Measurements from ENCODE around the gene FAM153A.
"Not testable (repeated sequence)": the region's sequence is repeated elsewhere in the genome, so short reads cannot be mapped to it uniquely, and the experiment has no call there.

Gene FAM153A

DNA sequence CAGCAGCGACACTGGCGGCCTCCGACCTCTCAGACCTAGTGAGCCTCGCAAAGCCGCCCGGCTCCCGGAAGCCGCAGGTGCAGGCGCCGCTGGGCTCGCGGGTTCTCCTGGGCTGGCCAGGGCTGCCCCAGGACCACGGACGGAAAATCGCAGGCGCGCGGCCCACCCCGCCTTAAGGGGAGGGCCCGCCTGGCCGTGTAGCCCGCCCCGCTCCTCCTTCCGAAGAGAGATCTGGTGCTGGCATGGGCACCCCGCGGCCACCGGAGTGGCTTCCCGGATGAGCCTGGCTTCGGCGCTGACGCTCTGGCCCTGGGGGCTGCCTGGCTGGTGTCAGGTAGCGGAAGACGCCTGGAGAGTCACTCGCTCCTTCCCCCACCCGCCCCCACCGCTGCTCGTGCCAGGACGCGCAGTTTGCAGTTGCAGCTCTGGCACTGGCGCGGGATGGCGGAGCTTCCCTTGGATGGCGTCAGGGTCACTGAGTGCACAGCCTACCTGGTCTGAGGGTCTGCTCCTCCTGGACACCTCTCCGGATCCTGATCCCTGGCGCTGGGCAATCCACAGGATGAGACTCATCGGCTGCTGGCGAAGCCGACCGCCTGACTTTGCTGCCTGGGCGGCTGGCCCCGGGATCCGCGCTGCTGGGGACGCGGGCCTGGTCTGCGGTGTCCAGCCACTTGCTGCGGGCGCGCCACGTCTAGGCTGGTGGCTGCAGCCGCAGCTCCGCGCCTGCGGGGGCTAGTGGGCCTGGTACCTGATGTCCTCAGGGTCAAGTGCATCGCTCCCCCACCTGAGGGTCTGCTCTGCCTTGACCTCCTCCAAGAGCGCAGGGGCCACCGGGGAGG lies at the start of gene FAM153A:
Gene FAM153A, minus strand, starts transcription at position 108 of the 842 bp plus-strand sequence.
- H3K4me3 ChIP-seq (ENCODE audit: low read depth, low read length); in situ Hi-C loops (cut with HindIII; ENCODE audit: low sequenced_read_pairs); DNase-seq (ENCODE audit: low read depth): not testable (repeated sequence)

DNA sequence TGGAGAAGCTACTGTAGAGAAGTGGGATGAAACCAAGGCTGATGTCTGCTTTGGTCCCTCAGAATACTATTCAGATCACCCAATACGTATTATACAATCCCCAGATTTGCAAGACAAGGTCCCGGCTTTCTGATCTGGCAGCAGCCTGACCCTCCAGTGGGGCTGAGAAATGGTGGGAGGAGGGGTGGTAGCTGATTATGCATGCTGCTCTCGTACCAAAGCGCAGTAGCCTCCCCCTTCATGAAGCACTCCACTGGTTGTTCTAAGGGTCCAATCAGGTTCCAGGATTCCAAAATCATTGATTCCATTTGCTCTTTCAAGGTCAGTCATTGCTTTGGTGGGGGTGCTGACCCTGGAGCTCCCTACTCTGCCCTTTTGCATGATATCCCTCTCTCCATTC lies 49.6 kb upstream of the FAM153A start:
- in situ Hi-C loops (cut with HindIII; ENCODE audit: low sequenced_read_pairs); DNase-seq (ENCODE audit: low read depth); H3K4me3 ChIP-seq (ENCODE audit: low read depth, low read length): not testable (repeated sequence)

DNA sequence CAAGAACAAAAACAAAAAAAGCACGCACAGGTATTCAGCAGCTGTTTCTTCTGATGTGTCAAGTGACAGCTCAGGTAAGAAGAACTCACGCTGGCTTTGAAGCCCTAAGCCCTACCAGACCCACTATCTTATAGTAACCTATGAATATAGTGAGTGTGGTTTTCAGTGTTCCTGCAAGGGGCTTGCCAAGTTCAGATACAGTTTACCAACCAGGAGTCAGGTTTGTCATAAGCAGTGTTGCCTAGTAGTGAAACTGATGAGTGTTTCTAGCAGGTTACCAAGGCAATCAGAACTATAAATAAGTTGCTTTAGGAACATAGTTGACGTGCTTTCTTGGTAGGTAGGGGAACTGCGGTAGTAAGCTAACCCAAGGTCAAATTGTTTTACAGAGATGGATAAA lies 43.4 kb upstream of the FAM153A start:
- in situ Hi-C loops (cut with HindIII; ENCODE audit: low sequenced_read_pairs); DNase-seq (ENCODE audit: low read depth): not testable (repeated sequence)

DNA sequence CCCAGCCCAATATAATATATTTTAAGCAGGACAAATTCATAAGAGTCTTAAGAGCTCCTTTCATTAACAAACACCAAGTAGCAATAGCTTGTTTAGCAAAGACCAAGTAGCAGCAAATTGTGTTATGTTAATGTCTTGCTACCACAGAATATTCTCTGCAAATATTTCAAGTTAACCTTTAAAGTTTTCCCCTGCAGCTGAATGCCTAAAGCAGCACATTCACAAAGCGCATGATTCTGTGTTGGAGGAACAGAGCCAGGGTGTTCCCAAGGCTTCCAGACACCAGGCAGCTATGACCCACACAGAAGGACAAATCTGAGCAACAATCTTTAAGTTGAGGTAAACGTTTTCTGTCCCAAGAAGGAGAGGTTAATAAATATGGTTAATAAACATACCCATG lies 42.1 kb upstream of the FAM153A start:
- in situ Hi-C loops (cut with HindIII; ENCODE audit: low sequenced_read_pairs); DNase-seq (ENCODE audit: low read depth); H3K4me3 ChIP-seq (ENCODE audit: low read depth, low read length): not testable (repeated sequence)

More for the DNA sequence above, 43.4 kb upstream of the FAM153A start:
- H3K4me3 ChIP-seq (ENCODE audit: low read depth, low read length) = not testable (repeated sequence)

DNA sequence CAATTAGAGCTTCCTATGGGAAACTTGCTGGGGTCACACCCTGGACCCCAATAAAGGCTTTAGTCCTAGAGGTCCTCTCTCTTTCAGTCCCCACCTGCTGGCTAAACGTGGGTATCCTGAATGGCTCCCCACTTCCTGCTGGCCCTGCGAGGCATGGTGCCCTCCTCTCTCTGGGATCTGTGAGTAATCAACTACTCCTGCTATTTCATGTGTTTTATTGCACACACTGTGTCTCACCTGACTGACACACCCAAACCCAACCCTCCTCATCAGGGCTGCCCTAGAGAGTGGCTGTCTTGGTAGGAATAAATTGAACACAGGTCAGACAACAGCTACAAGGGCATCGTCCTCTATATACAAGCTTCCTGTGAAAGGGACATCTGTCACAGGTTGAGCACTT lies 39.8 kb upstream of the FAM153A start:
- H3K4me3 ChIP-seq (ENCODE audit: low read depth, low read length); DNase-seq (ENCODE audit: low read depth); in situ Hi-C loops (cut with HindIII; ENCODE audit: low sequenced_read_pairs): not testable (repeated sequence)

DNA sequence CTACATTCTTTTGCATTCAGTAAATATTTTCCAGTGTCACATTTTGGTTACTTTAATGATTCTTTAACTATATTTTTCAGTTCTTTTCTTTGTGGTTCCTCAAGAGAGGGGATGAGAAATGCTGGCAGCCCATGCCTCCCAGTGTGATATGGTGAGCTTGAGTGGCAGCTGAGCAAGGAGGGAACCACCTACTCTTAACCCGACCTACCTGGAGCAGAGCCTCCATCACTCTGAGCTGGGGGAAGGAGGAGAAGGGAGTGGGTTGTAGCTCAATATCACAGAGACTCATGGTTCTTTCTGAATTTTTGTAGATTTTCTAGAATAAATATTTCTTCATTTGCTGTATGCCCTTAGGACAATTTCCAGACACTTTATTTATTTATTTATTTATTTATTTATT lies 37.0 kb upstream of the FAM153A start:
- DNase-seq (ENCODE audit: low read depth); H3K4me3 ChIP-seq (ENCODE audit: low read depth, low read length); in situ Hi-C loops (cut with HindIII; ENCODE audit: low sequenced_read_pairs): not testable (repeated sequence)

DNA sequence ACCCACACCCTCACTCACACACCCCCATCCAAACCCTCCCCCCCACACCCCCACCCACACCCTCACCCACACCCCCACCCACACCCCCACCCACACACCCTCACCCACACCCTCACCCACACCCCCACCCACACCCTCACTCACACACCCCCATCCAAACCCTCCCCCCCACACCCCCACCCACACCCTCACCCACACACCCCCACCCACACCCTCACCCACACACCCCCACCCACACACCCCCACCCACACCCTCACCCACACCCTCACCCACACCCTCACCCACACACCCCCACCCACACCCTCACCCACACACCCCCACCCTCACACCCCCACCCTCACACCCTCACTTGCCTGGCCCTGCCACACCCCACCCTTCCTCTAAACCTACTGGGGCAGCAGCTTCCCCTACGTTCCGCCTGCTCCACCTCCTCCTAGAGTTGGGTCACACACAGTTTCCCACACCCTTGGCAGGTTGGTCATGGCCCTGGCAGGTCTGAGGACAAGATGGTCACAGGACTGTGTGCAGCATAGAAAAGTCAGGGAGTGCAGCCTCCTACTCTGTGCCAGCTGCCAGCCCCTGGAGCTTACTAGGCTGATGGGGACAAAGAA lies 30.2 kb upstream of the FAM153A start:
- DNase-seq (ENCODE audit: low read depth); H3K4me3 ChIP-seq (ENCODE audit: low read depth, low read length); in situ Hi-C loops (cut with HindIII; ENCODE audit: low sequenced_read_pairs): not testable (repeated sequence)

DNA sequence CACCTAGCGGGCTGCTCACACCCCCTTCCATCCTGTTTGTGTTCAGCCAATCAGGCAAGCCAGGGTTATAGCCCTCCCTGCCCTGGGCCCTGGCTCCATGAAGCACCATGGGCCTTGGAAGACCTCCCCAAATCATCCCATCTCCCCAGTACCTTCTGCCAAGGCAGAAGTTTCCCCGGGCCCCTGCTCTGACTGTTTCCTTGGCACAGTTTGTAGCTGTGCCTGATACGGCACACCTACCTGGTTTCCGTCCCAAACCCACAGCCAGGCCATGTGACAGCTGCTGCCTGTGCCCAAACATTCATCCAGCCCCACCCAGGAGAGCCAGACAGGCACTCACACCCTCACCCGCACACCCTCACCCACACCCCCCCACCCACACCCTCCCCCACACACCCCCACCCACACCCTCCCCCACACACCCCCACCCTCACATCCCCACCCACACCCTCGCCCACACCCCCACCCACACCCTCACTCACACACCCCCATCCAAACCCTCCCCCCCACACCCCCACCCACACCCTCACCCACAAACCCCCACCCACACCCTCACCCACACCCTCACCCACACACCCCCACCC lies 29.6 kb upstream of the FAM153A start:
- in situ Hi-C loops (cut with HindIII; ENCODE audit: low sequenced_read_pairs); DNase-seq (ENCODE audit: low read depth); H3K4me3 ChIP-seq (ENCODE audit: low read depth, low read length): not testable (repeated sequence)

DNA sequence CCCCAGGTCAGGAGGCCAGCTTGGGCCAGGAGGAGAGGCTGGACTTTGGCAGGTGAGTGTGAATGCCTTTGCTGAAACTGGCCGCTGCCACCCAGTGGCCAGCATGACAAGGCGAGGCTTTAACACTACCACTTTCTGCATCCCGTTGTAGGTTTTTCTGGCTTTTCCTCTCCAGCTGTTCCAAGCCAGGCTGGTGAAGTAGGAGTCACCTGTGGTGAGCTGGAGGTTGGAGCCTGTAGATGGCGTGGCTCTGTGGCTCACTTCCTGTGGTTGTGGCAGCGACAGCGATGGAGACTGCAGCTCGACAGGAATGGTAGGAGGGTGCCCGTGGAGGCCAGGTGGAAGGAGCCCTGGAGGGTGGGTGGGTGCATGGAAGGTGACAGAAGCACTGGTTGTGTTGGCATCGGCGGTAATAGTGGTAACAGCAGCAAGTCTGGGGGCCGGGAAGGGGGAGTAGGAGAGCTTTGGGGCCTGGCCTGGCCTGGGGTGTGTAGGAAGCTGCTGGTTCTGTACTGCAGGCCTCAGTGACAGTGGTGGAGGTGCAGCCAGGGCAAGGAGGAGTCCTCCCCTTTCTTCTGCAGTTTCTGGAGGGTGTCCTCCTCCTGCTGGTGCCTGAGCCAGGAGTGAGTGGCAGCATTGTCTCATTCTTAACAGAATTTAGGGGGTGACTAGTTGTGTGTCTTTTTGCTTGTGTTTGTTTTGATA lies 26.7 kb upstream of the FAM153A start:
- in situ Hi-C loops (cut with HindIII; ENCODE audit: low sequenced_read_pairs); DNase-seq (ENCODE audit: low read depth); H3K4me3 ChIP-seq (ENCODE audit: low read depth, low read length): not testable (repeated sequence)

DNA sequence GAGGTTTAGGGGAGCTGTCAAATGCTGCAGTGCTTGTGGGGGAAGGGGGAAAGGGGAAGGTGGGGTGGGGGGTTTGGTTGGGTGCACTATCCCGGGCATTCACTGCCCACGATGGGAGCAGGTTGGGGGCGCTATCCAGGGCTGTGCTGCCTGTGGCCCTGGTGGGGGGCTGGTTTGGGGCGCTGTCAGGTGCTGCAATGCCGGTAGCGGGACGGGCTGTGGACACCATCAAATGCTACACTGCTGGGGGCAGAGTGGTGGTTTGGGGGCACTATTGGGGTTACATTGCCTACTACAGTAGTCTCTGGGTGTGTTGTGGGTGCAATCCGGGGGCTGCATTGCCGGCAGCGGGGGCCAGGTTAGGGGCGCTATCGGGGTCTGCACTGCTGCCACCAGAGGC lies 25.7 kb upstream of the FAM153A start:
- in situ Hi-C loops (cut with HindIII; ENCODE audit: low sequenced_read_pairs); H3K4me3 ChIP-seq (ENCODE audit: low read depth, low read length); DNase-seq (ENCODE audit: low read depth): not testable (repeated sequence)

DNA sequence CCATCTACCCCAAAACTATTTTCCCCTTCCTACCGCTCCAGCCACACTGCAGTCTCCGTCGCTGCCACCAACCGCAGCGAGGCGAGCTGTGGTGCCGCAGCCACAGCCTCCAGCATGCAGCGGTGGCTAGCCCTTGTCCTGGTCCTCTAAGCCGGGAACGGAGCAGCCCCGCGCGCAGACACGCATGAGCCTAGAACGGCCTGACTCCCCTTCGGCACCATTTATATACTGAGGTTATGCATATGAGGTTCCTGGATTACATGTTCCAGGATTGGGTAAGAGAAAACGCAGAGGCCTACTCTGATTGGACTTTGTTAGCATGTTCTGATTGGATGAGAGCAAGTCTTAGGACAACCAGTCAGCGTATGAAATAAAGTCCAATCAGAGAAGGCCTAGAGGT lies 24.6 kb upstream of the FAM153A start:
- in situ Hi-C loops (cut with HindIII; ENCODE audit: low sequenced_read_pairs); DNase-seq (ENCODE audit: low read depth); H3K4me3 ChIP-seq (ENCODE audit: low read depth, low read length): not testable (repeated sequence)

DNA sequence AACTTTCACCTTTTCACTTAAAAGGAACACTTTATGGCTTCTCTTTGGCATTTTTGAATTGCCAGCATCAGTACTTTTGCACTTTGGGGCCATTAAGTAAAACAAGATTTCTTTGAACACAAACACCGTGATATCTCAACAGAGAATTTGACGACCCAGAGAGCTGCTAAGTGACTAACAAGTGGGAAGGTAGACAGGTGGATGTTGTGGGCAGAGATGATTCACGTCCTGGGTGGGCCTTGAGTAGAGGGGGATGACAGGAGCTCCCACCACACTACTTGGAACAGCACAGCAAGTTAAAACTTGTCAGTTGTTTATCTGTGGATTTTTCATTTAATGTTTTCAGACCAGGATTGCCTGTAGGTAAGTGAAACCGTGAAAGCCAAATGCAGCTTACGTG lies 18.7 kb upstream of the FAM153A start:
- in situ Hi-C loops (cut with HindIII; ENCODE audit: low sequenced_read_pairs); H3K4me3 ChIP-seq (ENCODE audit: low read depth, low read length); DNase-seq (ENCODE audit: low read depth): not testable (repeated sequence)

DNA sequence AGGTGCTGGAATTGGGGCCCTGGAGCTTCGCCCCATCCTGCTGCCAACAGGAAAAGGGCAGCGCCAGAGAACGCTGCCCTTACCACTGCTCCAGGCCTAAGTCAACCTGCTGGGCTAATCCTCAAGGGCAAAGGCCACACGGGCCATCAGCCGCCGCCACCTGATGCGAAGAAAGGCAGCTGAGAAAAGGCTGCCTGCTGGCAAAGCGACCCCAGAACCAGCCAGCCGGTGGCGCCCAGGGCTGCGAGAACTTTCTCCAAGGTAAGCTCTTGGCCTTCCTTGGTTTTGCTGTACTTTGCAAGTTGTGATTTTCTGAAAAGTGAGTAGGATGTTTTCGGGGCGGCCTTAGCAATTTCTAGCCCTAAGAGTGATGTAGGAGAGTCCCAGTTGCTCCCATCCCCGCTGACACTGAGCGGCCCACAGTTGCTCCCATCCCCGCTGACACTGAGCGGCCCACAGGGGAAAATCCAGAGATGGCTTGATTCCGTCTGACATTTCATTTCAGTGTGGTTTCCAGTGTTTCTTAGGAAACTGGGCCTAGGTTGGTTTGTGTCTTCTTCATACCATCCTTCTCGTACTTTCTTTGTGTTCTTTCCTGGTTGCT lies 15.6 kb upstream of the FAM153A start:
- DNase-seq (ENCODE audit: low read depth); in situ Hi-C loops (cut with HindIII; ENCODE audit: low sequenced_read_pairs); H3K4me3 ChIP-seq (ENCODE audit: low read depth, low read length): not testable (repeated sequence)

DNA sequence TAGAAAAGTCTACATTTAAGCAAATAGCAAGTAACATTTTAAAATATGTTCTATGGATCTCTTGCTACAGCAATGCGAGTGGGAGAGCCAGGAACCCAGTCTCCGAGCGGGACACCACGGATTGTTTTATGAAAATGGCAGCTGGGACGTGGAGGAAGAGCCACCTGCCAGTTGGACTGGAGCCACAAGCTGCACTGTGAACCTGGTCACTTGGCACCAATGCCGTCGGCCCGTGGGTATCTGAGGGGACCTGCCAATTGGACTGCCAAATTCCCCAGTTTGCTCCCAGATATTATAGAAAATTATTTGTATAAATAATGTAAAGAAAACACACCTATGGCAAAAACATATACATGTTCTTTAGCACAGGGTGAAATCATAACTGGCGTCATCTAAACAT lies 10.6 kb upstream of the FAM153A start:
- in situ Hi-C loops (cut with HindIII; ENCODE audit: low sequenced_read_pairs); H3K4me3 ChIP-seq (ENCODE audit: low read depth, low read length); DNase-seq (ENCODE audit: low read depth): not testable (repeated sequence)

DNA sequence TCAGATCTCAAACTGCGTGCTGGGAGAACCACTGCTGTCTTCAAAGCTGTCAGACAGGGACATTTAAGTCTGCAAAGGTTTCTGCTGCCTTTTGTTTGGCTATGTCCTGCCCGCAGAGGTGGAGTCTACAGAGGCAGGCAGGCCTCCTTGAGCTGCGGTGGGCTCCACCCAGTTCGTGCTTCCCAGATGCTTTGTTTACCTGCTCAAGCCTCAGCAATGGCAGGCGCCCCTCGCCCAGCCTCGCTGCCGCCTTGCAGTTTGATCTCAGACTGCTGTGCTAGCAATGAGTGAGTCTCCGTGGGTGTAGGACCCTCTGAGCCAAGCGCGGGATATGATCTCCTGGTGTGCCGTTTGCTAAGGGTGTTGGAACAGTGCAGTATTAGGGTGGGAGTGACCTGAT lies 8.9 kb upstream of the FAM153A start:
- H3K4me3 ChIP-seq (ENCODE audit: low read depth, low read length); DNase-seq (ENCODE audit: low read depth); in situ Hi-C loops (cut with HindIII; ENCODE audit: low sequenced_read_pairs): not testable (repeated sequence)

DNA sequence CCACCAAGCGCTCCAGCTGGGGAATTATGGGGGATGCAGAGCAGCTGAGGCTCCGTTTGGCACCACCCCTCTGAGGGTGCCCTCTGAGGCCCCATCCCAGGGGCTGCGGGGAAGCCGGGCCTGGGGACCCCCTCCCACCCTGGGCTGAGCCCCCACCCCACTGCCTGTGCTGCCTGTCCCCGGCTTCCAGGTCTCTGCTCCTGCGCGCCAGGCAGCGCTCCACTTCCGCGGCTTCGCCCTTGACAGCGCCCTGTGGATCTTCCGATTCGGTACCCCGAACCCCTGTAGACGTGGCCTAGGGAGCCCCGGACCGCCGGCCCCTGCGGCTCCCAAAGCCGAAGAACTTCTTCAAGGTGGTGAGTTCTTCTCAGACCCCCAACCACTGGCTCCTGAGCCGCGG lies 530 bp downstream of the FAM153A start:
- H3K4me3 ChIP-seq (ENCODE audit: low read depth, low read length); DNase-seq (ENCODE audit: low read depth); in situ Hi-C loops (cut with HindIII; ENCODE audit: low sequenced_read_pairs): not testable (repeated sequence)

DNA sequence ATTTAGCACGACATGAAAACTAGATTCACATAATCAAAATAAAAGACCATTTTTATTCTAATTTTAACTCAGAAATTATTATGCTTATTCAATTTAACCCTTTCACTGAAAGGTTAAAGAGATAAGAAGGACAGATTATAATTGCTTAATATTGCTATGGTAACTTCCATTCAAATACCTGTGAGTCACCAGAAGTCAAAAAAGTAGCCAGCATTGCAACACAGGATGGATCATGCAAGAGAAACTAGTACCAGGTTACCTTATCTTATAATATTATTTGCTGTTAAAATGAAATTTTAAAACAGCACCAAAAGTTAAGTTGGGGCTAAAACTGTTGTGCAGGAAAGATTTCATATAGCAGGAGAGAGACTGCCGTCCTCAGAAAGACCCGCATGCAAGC lies 11.5 kb downstream of the FAM153A start:
- DNase-seq (ENCODE audit: low read depth); H3K4me3 ChIP-seq (ENCODE audit: low read depth, low read length); in situ Hi-C loops (cut with HindIII; ENCODE audit: low sequenced_read_pairs): not testable (repeated sequence)

All from astrocyte of the cerebellum (primary cell).